HG03432 (cell line): ENCODE measurements around the gene RASD2.

Source experiments
- ATAC-seq: cut with Tn5 transposase; IDR thresholded peaks from one replicate; pipeline ENCODE4 v1.9.1; 2021; ENCODE audit warnings: mild to moderate bottlenecking, moderate library complexity; ENCODE audit not compliant: unreplicated experiment

The RASD2 gene

GRCh38 chr22:35539910-35540594 is 579 bp upstream of the RASD2 start:
- peak; percentile 69 for ATAC-seq

- no peak for ATAC-seq
Measured at GRCh38 chr22:35541254-35541748, 670 bp downstream of the RASD2 start.

GRCh38 chr22:35542157-35542938 is 1.7 kb downstream of the RASD2 start:
- no peak for ATAC-seq

- no peak for ATAC-seq
Measured at GRCh38 chr22:35542939-35543516, 2.4 kb downstream of the RASD2 start.

- no peak for ATAC-seq
Measured at GRCh38 chr22:35543702-35544101, 3.1 kb downstream of the RASD2 start.

- no peak for ATAC-seq
Measured at GRCh38 chr22:35544189-35544588, 3.6 kb downstream of the RASD2 start.

- ATAC-seq = no peak
Measured at GRCh38 chr22:35544827-35545226, 4.2 kb downstream of the RASD2 start.

GRCh38 chr22:35546886-35547285 is 6.3 kb downstream of the RASD2 start:
- no peak for ATAC-seq

GRCh38 chr22:35547987-35548721 is 7.5 kb downstream of the RASD2 start:
- no peak for ATAC-seq

GRCh38 chr22:35548722-35549112 is 8.1 kb downstream of the RASD2 start:
- no peak for ATAC-seq

- no peak for ATAC-seq
Measured at GRCh38 chr22:35549328-35549727, 8.7 kb downstream of the RASD2 start.

- no peak for ATAC-seq
Measured at GRCh38 chr22:35551549-35552177, 11.0 kb downstream of the RASD2 start.

GRCh38 chr22:35552196-35552842 is 11.7 kb downstream of the RASD2 start:
- ATAC-seq = no peak

- no peak for ATAC-seq
Measured at GRCh38 chr22:35552846-35553245, 12.2 kb downstream of the RASD2 start.

GRCh38 chr22:35553341-35553740 is 12.7 kb downstream of the RASD2 start:
- ATAC-seq = no peak

GRCh38 chr22:35554297-35554845 is 13.7 kb downstream of the RASD2 start:
- no peak for ATAC-seq

GRCh38 chr22:35555483-35555890 is 14.9 kb downstream of the RASD2 start:
- no peak for ATAC-seq

- ATAC-seq = no peak
Measured at GRCh38 chr22:35555946-35556547, 15.4 kb downstream of the RASD2 start.

- ATAC-seq = no peak
Measured at GRCh38 chr22:35556666-35557065, 16.0 kb downstream of the RASD2 start.

- no peak for ATAC-seq
Measured at GRCh38 chr22:35558031-35558430, 17.4 kb downstream of the RASD2 start.
